Uterus (tissue), 2 donors: ENCODE results near the gene AP3D1.

Experiments
- CTCF ChIP-seq, 4 experiments: fragments of 200-600 bp in 2 of 4; fragments of 450-650 bp in 2 of 4; sonication (generic) in 2 of 4; IDR thresholded peaks; one replicate each; pipeline ENCODE4 v1.5.1; 2016 to 2019; ENCODE audit warnings: antibody characterized with exemption in 4 of 4, mild to moderate bottlenecking in 2 of 4, moderate library complexity in 1 of 4
- POLR2A ChIP-seq, 2 donors: fragments of 450-650 bp; IDR thresholded peaks; one replicate each; pipeline ENCODE4 v1.6.1; 2016; ENCODE audit warnings: antibody characterized with exemption in 2 of 2, mild to moderate bottlenecking in 1 of 2, moderate library complexity in 1 of 2

DNA sequence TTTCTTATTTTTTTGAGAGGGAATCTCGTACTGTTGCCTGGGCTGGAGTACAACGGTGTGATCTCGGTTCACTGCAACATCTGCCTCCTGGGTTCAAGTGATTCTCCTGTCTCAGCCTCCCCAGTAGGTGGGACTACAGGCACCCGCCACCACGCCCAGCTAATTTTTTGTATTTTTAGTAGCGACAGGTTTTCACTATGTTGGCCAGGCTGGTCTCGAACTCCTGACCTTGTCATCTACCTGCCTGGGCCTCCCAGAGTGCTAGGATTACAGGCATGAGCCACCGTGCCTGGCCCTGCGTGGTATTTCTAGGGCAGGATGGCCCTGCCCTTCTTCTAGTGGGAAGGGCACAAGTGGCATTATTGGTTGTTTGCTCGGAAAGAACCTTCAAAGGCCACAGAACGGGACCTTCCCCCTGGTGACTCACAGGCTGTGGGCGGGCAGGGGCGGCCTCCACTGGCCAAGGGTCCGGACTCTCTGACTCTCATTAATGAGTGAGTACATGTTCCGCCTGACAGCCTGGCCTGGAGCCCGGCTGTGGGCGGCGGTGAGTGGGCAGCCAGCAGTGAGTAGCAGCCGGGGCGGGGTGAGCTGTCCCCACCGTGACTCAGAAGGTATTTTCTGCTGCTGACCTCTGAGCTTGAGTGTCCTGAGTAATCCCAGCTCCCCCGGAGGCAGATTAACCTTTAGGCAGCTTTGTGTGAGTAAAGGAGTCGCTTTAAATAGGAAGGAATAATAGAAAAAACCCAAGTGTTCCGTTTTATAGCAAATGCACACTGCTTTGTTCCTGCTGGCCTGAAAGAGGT is 17.5 kb upstream of the AP3D1 start:
- TF ChIP-seq CTCF (IDR thresholded peaks at IDR 0.05) (peak in 2 of 4 experiments; percentile 6 to 29), POLR2A (IDR thresholded peaks at IDR 0.05) (peak; percentile 39 to 46)
